Measurements from ENCODE around the gene SPEG. TPM values are rescaled to one million over a fixed set of nuclear protein-coding genes. Genes with fewer than 3 reads are reported as not detected.

SPEG gene
- total RNA-seq, 4 donors from 2014 or later, result 6.7 to 10.2 (median 8.1) TPM

DNA sequence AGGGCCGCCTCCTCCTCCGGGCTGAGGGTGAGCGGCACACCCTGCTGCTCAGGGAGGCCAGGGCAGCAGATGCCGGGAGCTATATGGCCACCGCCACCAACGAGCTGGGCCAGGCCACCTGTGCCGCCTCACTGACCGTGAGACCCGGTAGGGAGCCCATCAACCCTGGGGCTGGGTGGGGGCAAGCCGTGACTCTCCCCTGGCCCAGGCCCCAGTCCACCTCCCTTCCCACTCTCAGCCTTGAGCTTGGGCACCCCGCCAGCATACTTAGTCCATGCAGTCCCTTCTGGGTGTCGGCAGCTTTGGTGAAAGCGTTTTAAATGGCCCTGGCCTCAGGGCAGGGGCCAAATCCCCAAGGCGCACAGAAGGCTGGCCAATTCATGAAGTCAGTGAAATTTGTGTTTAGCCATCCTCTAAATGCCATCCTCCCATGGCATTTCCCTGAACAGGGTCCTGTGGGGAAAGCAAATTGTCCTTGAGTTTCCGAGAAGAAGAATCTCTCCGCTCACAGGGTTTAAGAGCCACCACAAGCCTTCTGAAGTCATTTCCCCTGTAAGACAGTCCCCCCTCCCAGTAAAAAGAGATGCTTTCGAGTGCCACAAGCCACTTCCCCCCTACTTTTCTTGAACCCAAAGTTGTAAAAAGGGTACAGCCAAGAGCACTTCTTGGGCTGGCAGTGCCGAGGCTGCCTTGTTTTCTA, 17.2 kb downstream of the SPEG start:
- Histone ChIP-seq H3K9me3 (no peaks in the 10 kb centered on the region), H3K36me3 (no peaks in the 10 kb centered on the region), H3K4me1 (peaks cover 0 to 28% (median 0%) of the 10 kb centered on the region in 4 donors), H3K27me3 (peaks cover 0 to 44% of the 10 kb centered on the region in 2 donors), H3K4me3 (no peak overlapping the region), H3K27ac (peak overlapping the region in 3 of 4 donors; percentile 20 to 63 (median 40))
- no peak for DNase-seq (ENCODE audit: low spot score in 2 of 2)
- WGBS, 2 donors, result 64 to 67% methylated on average over 11 to 12 of the region's 18 CpGs
- TF ChIP-seq POLR2A (IDR thresholded peaks at IDR 0.05) (no peak), EP300 (IDR thresholded peaks at IDR 0.05) (peak in 1 of 2 donors; percentile 13)

DNA sequence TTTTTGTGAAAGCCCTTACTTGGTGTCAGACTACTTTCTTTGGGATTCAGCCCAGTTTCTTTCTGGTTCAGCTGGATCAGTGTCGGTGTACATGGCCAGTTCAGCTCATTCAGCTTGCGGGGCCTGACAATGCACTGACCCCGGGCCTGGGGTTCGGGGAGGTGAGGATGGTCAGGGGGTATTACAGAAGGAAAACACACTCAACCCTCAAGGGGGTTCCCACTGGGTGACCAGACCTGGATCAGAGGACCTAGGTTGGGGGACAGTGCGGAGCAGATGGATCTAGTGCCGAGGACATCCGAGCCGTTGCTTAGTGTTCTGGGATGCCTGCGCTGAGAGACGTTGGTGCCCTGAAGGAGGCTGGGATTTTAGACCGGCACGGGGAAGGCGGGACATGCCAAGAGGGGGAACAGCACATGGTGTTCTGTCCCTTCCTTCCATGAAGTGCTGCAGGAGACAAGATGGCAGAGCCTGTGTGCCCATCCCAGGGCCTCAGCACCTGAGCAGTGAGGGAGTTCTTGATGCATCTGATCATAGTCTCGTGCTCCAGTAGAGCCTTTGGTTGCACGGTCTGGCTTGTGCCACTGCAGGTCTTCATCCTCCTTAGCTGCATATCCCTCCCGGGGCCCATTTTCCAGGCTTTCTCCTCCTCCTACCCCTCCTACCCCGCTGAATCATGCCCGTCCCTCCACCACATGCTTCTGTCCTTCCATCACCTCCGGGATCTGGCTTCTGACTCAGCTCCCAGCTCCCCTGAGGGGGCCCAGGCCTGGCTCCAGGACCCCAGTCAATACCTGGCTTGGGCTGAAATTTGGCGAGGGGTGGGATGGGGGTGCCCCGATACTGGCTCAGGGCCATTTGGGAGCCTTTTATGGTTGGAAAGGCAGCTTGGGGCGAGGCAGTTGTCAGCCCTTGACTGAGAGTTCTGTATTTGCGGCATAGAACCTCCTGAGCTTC, 18.0 kb downstream of the SPEG start:
- WGBS, 2 donors, result 70 to 76% methylated on average over 23 of the region's 23 CpGs
- H3K9me3 ChIP-seq, result no peaks in the 10 kb centered on the region
- DNase-seq (ENCODE audit: low spot score in 2 of 2), result peak in 1 of 2 donors; percentile 21
- no peak overlapping the region for H3K4me3 ChIP-seq
- peak overlapping the region; percentile 19 to 70 (median 28) for H3K27ac ChIP-seq
- peaks cover 0 to 28% (median 0%) of the 10 kb centered on the region in 4 donors for H3K4me1 ChIP-seq
- H3K36me3 ChIP-seq, result no peaks in the 10 kb centered on the region
- H3K27me3 ChIP-seq, result peaks cover 0 to 36% of the 10 kb centered on the region in 2 donors
- TF ChIP-seq, protein P1, sequence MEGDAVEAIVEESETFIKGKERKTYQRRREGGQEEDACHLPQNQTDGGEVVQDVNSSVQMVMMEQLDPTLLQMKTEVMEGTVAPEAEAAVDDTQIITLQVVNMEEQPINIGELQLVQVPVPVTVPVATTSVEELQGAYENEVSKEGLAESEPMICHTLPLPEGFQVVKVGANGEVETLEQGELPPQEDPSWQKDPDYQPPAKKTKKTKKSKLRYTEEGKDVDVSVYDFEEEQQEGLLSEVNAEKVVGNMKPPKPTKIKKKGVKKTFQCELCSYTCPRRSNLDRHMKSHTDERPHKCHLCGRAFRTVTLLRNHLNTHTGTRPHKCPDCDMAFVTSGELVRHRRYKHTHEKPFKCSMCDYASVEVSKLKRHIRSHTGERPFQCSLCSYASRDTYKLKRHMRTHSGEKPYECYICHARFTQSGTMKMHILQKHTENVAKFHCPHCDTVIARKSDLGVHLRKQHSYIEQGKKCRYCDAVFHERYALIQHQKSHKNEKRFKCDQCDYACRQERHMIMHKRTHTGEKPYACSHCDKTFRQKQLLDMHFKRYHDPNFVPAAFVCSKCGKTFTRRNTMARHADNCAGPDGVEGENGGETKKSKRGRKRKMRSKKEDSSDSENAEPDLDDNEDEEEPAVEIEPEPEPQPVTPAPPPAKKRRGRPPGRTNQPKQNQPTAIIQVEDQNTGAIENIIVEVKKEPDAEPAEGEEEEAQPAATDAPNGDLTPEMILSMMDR (IDR thresholded peaks at IDR 0.05), result no peak
- TF ChIP-seq POLR2A (IDR thresholded peaks at IDR 0.05) (no peak), EP300 (IDR thresholded peaks at IDR 0.05) (no peak)

DNA sequence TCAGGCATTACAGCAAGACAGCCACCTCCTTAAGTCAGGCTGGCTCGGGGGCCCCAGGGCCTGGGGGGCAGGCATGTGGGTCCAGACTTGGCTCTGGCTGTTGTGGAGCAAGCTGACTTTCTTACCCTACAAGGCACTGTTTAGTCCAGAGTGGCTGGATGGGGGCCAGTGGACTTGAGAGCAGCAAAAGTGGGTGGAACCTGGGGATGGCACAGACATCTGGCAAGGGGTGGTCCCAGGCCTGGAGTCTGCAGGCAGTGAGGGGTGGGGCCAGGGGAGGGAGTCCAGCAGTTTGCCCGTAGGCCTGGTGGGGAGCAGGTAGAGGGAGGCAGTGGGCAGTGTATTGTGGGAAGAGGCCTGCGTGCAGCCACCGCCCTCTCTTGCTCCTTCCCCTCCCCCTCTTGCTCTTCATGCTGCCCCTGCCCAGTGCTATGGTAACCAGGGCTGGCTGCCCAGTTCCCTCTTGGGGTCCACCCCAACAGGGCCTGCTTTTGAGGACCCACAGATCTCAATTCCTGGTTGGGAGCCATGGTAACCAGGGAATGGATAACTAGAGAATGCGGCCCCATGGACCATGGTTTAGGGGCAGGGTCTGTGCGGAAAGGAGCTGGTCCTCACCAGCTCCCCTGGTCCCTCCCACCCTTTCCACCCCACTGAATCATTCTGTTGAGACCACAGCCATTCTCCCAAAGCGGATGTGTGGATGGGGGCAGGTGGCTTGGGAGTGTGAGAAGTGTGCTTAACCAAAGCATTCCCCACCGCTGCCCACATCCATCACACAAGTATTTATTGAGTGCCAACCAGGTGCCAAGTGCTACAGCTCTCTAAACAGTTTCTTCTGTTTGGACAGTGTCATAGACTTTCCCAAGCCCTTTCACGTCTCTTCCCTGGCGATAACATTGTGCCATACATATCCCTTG, 19.3 kb downstream of the SPEG start:
- H3K4me1 ChIP-seq, result peaks cover 0 to 18% (median 0%) of the 10 kb centered on the region in 4 donors

GRCh38 chr2:219455581-219455980, 20.9 kb downstream of the SPEG start:
- H3K9me3 ChIP-seq, result no peaks in the 10 kb centered on the region
- H3K27ac ChIP-seq, result no peak overlapping the region
- no peaks in the 10 kb centered on the region for H3K36me3 ChIP-seq
- no peak for DNase-seq (ENCODE audit: low spot score in 2 of 2)
- WGBS, 2 donors, result 77 to 81% methylated on average over 5 to 6 of the region's 6 CpGs
- H3K4me1 ChIP-seq, result peaks cover 0 to 26% (median 3%) of the 10 kb centered on the region in 4 donors
- peaks cover 0 to 27% of the 10 kb centered on the region in 2 donors for H3K27me3 ChIP-seq
- TF ChIP-seq, protein P1 (IDR thresholded peaks at IDR 0.05), result no peak
- TF ChIP-seq EP300 (IDR thresholded peaks at IDR 0.05) (no peak), POLR2A (IDR thresholded peaks at IDR 0.05) (no peak)
- H3K4me3 ChIP-seq, result no peak overlapping the region

More for the DNA sequence above, 19.3 kb downstream of the SPEG start:
- peaks cover 0 to 26% of the 10 kb centered on the region in 2 donors for H3K27me3 ChIP-seq
- H3K36me3 ChIP-seq, result no peaks in the 10 kb centered on the region
- TF ChIP-seq EP300 (IDR thresholded peaks at IDR 0.05) (no peak), POLR2A (IDR thresholded peaks at IDR 0.05) (no peak)
- TF ChIP-seq, protein P1 (IDR thresholded peaks at IDR 0.05), result no peak
- peak in 1 of 2 donors; percentile 17 for DNase-seq (ENCODE audit: low spot score in 2 of 2)
- H3K9me3 ChIP-seq, result no peaks in the 10 kb centered on the region
- no peak overlapping the region for H3K4me3 ChIP-seq
- peak overlapping the region; percentile 19 to 70 (median 28) for H3K27ac ChIP-seq
- 63 to 69% methylated on average over 10 of the region's 10 CpGs for WGBS, 2 donors

Data from tibial nerve (tissue), 4 donors.